Measurements from ENCODE around the gene RBKS. TPM values are rescaled to one million over a fixed set of nuclear protein-coding genes. Genes with fewer than 3 reads are reported as not detected.

Gene RBKS
- total RNA-seq, 1 donor from 2014 or later, result 0.83 TPM

DNA sequence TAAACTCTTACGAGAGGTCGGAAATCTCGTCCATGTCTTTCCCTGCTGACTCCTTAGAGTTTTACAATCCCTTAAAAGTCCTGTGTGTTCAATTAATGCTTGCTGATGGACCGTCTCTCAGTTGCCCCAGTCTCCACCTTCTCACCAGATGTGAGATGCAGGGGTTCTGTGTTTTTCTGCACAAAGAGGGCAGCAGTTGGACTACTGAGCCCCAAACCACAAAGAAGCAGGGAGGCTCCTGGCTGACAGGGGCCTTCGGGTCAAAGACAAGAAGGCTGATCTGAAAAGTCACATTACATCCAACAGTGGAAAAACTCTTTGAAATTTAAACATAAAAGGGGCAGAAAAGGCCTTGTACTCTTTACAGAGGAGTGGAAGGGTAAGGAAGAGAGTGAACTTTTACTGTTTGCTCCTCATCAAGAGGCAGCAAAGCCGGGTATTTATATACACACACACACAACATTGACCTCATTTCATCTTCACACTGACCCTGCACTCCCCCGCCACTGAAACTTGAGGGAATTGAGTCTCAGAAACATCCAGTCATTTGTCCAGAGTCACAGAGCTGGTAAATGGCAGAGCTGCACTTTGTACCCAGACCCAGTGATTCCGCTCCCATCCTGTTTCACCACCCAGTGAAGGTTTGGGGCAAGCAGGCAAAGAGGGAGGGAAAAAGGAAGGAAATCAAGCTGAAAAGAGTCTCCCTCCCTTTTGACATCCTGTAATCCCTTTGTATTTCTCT is 94.9 kb downstream of the RBKS start:
- no peak overlapping the region for H3K4me3 Mint-ChIP-seq (ENCODE audit: unreplicated experiment)
- DNase-seq (ENCODE audit: extremely low spot score, unreplicated experiment), result no peak
- no peaks in the 10 kb centered on the region for H3K27me3 Mint-ChIP-seq (ENCODE audit: unreplicated experiment)
- TF ChIP-seq, protein P1, sequence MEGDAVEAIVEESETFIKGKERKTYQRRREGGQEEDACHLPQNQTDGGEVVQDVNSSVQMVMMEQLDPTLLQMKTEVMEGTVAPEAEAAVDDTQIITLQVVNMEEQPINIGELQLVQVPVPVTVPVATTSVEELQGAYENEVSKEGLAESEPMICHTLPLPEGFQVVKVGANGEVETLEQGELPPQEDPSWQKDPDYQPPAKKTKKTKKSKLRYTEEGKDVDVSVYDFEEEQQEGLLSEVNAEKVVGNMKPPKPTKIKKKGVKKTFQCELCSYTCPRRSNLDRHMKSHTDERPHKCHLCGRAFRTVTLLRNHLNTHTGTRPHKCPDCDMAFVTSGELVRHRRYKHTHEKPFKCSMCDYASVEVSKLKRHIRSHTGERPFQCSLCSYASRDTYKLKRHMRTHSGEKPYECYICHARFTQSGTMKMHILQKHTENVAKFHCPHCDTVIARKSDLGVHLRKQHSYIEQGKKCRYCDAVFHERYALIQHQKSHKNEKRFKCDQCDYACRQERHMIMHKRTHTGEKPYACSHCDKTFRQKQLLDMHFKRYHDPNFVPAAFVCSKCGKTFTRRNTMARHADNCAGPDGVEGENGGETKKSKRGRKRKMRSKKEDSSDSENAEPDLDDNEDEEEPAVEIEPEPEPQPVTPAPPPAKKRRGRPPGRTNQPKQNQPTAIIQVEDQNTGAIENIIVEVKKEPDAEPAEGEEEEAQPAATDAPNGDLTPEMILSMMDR (IDR thresholded peaks at IDR 0.05), result no peak
- H3K27ac Mint-ChIP-seq (ENCODE audit: unreplicated experiment), result no peak overlapping the region
- peaks cover 49% of the 10 kb centered on the region for H3K4me1 Mint-ChIP-seq (ENCODE audit: unreplicated experiment)
- no peaks in the 10 kb centered on the region for H3K36me3 Mint-ChIP-seq (ENCODE audit: unreplicated experiment)
- H3K9me3 Mint-ChIP-seq (ENCODE audit: unreplicated experiment), result no peaks in the 10 kb centered on the region

GRCh38 chr2:27792759-27793158 is 97.4 kb downstream of the RBKS start:
- no peak for DNase-seq (ENCODE audit: extremely low spot score, unreplicated experiment)
- no peak overlapping the region for H3K4me3 Mint-ChIP-seq (ENCODE audit: unreplicated experiment)
- H3K27me3 Mint-ChIP-seq (ENCODE audit: unreplicated experiment), result no peaks in the 10 kb centered on the region
- H3K4me1 Mint-ChIP-seq (ENCODE audit: unreplicated experiment), result peaks cover 24% of the 10 kb centered on the region
- TF ChIP-seq, protein P1 (IDR thresholded peaks at IDR 0.05), result no peak
- peak overlapping the region; percentile 37 for H3K27ac Mint-ChIP-seq (ENCODE audit: unreplicated experiment)
- H3K36me3 Mint-ChIP-seq (ENCODE audit: unreplicated experiment), result no peaks in the 10 kb centered on the region
- no peaks in the 10 kb centered on the region for H3K9me3 Mint-ChIP-seq (ENCODE audit: unreplicated experiment)

- H3K36me3 Mint-ChIP-seq (ENCODE audit: unreplicated experiment), result no peaks in the 10 kb centered on the region
- no peaks in the 10 kb centered on the region for H3K27me3 Mint-ChIP-seq (ENCODE audit: unreplicated experiment)
- TF ChIP-seq, protein P1 (IDR thresholded peaks at IDR 0.05), result no peak
- H3K4me3 Mint-ChIP-seq (ENCODE audit: unreplicated experiment), result no peak overlapping the region
- no peak for DNase-seq (ENCODE audit: extremely low spot score, unreplicated experiment)
- peaks cover 13% of the 10 kb centered on the region for H3K4me1 Mint-ChIP-seq (ENCODE audit: unreplicated experiment)
- H3K27ac Mint-ChIP-seq (ENCODE audit: unreplicated experiment), result no peak overlapping the region
- H3K9me3 Mint-ChIP-seq (ENCODE audit: unreplicated experiment), result no peaks in the 10 kb centered on the region
Measured at GRCh38 chr2:27790796-27791195, 99.4 kb downstream of the RBKS start.

- peaks cover 20% of the 10 kb centered on the region for H3K36me3 Mint-ChIP-seq (ENCODE audit: unreplicated experiment)
- no peak overlapping the region for H3K4me3 Mint-ChIP-seq (ENCODE audit: unreplicated experiment)
- DNase-seq (ENCODE audit: extremely low spot score, unreplicated experiment), result no peak
- no peak overlapping the region for H3K27ac Mint-ChIP-seq (ENCODE audit: unreplicated experiment)
- H3K27me3 Mint-ChIP-seq (ENCODE audit: unreplicated experiment), result no peaks in the 10 kb centered on the region
- TF ChIP-seq, protein P1 (IDR thresholded peaks at IDR 0.05), result no peak
- H3K4me1 Mint-ChIP-seq (ENCODE audit: unreplicated experiment), result peaks cover 3% of the 10 kb centered on the region
- no peaks in the 10 kb centered on the region for H3K9me3 Mint-ChIP-seq (ENCODE audit: unreplicated experiment)
Measured at GRCh38 chr2:27782701-27783100, 107.5 kb downstream of the RBKS start.

GRCh38 chr2:27781496-27781895 is 108.7 kb downstream of the RBKS start:
- H3K27me3 Mint-ChIP-seq (ENCODE audit: unreplicated experiment), result no peaks in the 10 kb centered on the region
- peaks cover 4% of the 10 kb centered on the region for H3K4me1 Mint-ChIP-seq (ENCODE audit: unreplicated experiment)
- TF ChIP-seq, protein P1 (IDR thresholded peaks at IDR 0.05), result no peak
- peaks cover 24% of the 10 kb centered on the region for H3K36me3 Mint-ChIP-seq (ENCODE audit: unreplicated experiment)
- no peak for DNase-seq (ENCODE audit: extremely low spot score, unreplicated experiment)
- H3K9me3 Mint-ChIP-seq (ENCODE audit: unreplicated experiment), result no peaks in the 10 kb centered on the region
- no peak overlapping the region for H3K4me3 Mint-ChIP-seq (ENCODE audit: unreplicated experiment)
- H3K27ac Mint-ChIP-seq (ENCODE audit: unreplicated experiment), result no peak overlapping the region
